ENCODE measurements around the gene MAP1LC3B.

MAP1LC3B gene

DNA sequence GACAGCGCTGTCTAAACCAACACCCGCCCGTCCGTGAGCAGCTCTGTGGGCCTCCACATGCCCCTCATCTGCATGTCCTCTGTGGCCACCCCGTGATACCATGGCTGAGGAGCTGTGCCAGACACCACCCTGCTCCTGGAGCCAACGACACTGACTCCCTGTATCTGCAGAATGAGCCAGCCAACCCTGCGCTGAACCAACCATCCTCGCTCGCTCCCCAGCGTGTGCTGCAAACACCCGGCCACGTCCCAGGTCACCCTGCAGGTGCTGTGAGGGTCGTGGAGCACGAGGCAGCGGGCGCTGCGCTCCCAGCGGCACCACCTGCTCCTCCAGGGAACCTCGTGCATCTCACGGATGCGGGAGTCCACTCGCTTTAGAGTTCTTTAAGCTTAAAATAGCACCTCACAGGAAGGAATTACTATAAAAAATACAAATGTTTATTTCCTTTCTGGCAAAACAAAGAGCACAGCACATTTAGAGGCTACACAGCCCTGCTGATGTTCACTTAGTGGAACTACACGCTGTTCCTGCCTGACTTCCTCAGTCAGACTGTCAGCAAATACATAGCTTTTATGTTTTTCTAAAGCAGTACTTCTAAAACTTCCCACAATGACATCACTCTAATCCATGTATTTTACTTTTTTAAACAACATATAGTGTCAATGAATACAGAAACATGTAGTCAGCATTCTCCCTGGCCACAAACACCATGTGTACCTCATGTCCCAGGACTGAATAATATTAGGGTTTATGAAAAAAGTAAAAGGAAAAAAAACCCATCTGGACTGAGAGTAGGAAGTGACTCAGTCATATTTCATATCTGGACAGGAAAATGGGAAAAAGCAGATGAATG lies 43.5 kb downstream of the MAP1LC3B start:
- no peak for DNase-seq

DNA sequence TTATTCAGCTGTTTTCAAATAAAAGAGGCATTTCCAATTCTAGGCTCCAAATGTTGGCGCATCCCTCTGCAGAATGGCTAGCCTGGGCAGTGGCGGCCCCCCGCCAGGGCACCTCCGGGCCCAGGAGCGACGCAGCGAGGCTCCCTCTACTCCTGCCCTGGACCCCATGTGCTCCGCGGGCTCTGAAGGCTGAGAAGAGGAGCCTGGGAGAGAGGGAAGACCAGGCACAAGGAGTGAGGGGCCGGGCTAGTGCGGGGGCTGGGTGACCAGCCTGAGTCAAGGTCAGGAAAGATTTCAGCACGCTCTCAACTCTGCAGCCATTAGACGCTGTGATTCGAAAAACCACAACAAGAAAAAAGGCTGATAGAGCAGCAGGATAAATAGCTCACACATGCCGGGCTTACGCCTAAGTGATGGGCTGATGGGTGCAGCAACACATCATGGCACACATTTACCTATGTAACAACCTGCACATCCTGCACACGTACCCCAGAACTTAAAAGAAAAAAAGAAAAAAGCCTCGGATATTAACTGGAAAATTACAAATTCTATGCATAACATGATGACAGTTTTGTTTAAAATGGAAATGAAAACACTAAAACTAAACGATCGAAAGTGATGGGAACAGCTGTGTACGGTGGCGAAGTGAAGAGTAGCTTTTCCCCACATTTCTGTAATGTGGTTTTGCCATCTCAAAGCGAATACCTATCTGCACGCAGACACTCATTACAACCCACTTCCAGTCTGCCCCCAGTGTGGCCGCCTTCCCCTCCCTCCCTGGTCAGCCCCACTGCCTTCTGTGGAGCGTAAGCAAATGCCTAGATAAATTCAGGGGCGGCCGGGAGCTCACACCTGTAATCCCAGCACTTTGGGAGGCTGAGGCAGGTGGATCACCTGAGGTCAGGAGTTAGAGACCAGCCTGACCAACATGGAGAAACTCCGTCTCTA lies 44.4 kb downstream of the MAP1LC3B start:
- DNase-seq = no peak

DNA sequence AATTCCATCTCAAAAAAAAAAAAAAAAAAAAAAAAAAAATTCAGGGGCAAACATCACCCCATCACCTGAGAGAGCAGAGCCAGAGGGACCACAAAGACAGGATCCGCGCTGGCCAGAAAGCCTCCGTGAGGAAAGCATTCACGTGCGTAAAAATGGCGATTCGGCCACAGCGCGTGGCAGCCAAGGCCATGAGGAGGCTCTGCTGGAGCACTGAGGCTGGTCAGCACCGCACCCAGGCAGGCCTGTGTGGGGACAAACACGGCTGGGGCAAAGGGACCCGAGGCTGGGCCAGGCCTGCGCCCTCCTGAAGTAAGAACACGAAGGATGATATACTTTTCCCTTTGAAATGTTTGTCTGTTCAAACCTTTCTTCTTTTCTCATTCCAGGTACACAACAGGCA lies 45.2 kb downstream of the MAP1LC3B start:
- DNase-seq = no peak

DNA sequence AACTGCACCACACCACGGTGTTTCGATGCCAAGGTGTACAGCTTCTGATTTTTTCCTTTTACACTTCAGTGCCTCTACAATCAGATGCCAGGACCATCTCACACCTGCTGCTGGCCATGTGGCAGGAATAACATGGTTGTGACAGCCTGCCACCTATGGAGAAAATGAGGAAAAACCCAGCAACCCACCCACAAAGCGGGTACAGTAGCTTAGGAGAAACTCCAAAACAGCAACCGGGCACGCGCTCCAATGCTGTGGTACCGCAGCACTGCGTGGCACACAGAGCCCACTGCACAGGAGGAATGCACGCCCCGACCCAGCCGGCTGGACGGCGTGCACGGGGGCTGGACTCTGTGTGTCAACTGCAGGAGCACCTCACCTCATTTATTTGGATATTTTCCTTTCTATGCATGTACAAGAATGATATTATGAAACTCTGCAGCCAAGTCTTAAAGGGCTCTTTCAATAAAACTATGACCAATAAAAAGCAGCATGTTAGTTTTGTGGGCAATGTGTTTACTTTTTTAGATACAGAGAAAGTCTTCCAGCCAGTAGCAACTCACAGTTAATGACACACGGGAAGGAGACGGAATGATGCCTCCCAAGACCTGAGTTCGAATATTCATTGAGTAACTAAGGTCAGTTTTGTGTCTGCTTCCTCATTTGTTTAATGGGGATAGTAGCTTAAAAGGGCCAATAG lies 45.9 kb downstream of the MAP1LC3B start:
- no peak for DNase-seq

DNA sequence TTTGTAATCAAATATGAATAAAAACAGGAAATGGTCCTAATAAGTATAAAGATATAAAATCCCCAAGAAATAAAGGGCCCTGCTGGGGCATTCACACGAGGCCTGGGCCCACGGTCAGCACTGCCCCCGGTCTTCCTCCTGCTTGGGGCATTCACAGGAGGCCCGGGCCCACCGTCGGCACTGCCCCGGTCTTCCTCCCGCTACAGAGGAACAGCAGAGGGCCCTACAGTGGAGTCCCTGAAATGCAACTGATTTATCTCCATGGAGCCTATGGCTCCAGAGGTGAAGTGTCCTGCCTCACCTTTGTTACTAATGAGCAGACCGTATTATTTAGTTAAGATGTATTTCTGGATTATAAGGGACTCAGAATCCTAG lies 46.5 kb downstream of the MAP1LC3B start:
- DNase-seq = no peak

DNA sequence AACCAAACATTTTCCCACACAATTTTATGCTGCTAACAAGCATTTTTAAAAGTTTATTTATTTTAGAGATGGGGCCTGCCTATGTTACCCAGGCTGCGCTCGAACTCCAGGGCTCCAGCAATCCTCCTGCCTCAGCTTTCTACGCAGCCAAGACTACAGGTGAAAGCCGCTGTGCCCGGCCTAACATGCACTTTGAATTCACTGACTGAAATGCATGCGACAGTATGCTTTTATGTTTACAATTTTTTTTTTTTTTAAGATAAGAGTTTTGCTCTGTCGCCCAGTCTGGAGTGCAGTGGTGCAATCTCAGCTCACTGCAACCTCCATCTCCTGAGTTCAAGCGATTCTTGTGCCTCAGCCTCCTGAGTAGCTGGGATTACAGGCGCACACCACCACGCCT lies 47.8 kb downstream of the MAP1LC3B start:
- no peak for DNase-seq

DNA sequence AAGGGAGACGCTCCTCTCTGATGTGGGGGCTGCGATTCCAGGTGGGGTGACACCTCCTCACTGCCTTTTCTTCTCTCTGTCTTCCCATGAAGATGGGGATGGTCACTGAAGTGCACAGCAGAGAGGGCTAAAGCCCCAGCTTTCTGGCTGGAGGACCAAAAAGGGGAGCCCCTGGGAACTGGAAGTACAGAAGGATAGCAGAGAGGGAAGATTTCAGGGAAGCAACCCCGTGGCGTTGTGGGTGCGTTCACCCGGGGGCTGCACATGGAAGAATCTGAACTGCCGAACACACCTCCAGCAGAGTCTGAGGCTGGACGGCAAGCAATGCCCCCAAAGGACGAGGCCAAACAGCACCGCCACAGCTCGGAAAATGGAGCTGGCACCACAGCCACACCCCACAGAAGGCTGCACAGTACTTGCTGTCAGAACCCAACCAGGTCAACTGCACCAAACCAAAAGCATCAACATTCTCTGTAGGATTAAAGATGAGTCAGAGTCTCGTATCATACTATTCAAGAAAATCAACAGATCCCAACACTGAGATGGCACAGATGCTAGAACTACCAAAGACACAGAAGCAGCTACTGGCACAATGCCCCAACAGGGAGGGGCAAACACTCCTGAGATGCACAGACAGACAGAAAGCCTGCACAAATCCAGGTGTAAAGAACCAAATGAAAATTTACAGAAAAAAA lies 49.9 kb downstream of the MAP1LC3B start:
- DNase-seq = no peak

DNA sequence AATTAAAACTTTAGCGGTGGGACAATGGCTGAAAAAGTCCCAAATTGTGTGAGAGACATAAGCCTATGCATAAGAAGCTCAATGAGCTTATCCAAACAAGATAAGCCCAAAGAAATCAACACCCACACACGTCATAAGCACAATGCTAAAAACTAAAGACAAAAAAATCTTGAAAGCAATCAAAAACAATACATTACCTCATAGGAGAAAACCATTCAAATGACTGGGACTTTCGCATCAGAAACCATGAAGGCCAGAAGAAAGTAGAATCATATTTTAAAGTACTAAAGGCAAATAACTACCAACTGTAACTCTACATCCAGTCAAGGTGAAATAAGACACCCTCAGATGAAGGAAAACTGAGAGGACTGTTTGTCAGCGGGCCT lies 50.4 kb downstream of the MAP1LC3B start:
- no peak for DNase-seq

DNA sequence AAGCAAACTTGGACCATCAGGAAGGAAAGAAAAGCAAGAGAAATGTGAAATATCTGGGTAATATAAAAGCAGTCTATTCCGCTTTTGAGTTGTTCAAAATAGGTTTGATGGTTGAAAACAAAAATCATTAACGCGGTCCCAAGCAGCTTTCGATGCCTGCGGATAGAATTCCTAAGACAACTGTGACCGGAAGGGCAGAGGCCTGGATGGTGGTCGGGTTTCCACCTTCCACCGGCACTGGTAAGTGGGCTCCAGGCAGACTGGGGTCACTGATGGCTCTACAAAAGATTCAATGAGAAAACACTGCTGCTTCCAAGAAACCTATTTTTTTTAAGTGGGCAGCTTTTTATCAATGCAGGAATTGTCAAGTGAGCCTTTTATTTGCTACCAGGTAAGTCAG lies 50.9 kb downstream of the MAP1LC3B start:
- no peak for DNase-seq

DNA sequence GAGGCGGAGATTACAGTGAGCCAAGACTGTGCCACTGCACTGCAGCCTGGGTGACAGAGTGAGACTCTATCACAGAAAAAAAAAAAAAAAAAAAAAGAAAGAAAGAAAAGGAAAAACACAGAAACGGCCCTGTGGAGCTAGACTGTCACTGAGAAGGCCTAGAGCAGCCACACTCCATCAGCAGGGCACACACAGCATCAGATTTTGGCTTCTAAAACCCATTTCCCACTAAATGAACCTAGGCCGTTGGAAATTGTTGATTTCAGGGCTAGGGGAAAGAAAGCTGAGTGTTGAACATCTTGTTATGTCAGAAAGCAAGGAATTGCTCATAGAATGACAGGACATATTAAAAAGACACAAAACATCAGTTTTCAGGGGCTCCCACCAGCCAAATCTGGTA lies 51.8 kb downstream of the MAP1LC3B start:
- DNase-seq = no peak

DNA sequence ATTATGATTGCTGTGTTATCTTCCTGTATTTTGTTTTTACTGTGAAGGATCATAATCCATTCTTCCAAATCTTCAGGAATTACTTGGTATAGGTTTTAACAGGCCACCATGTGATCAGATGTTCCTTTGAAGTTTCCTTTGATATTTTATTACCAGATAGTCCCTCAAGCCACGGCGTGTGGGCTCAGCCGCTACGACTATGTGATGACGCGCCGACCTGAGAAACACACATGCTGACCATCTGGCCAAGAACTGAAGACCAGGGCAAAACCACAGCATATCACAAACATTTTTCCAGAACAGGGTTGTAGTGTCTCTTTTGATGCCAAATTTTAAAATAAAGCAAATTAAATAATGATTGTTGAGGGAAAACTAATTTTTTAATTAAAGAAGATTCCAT lies 53.4 kb downstream of the MAP1LC3B start:
- no peak for DNase-seq

DNA sequence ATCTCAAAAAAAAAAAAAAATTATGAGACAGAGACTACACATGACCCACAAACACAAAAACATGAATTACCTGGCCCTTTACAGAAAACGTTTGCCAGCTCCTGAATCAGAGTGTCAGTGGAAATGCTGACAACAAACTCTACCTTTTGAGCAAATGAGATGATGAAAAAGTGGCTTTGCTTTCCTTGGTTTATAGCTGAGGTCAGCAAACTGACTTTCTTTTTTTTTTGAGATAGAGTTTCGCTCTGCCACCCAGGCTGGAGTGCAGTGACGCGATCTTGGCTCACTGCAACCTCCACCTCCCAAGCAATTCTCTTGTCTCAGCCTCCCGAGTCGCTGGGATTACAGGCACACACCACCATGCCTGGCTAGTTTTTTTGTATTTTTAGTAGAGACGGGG lies 54.3 kb downstream of the MAP1LC3B start:
- no peak for DNase-seq

DNA sequence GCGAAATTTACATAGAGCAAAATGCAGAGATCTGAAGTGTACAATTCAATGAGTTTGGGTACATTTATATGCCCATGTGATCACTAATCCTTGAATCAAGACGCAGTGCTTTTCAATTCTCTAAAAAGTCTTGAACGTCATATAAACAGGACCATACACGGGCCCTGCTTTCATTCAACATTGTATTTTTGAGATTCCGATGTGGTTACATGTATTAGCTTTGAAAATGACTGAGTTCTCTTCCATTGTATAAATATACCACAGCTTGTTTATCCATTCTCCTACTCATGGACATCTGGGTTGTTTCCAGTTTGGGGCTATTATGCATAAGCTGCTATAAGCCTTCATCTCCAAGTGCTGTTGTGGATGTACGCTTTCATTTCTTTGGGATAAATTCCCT lies 55.2 kb downstream of the MAP1LC3B start:
- DNase-seq = no peak

DNA sequence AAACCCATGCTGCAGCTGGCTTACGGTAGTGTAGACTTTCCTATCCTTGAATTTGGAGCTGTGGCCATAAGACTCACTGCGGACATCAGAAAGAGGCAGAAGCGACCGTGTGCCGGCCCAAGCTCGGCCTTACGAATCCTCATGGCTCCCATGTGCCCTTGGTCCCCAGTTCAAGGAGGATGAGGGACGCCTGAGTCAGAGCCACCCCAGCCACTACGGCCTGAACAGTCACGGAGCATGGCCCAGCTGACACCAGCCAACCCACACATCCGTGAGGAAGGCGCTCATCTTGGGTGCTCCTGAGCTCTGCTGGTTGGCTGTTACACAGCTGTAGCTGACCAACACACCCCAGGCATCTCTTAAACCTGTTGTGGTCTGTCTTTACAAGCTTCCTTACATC lies 56.7 kb downstream of the MAP1LC3B start:
- no peak for DNase-seq

DNA sequence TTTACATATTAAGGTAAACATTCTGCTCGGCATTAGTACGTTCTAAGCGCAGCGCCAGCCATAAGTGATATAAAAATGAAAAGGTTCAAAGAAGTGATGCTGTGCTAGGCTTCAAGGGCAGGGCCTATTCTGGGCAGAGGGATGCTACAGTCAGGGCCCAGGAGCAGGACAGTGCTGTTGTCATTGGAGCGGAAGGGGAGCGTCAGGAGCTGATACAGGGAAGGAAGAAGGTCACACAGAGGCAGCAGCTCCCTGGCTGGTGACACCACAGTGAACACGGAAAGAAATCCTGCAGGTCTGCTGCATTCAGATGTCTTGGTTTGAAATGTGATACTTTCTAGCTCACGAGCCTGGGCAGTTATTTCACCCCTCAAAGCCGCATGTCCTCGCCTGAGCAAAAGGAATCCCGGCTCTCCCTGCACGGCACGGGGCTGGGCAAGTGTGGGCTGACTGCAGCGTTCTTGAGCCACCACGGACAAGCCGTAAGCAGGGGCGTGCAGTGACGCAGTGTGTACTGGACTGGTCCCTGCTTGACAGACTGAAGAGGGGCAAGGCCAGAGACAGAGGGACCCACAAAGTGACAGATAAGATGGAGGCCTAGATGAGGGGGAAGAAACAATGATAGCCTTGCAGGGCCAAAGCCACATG lies 59.6 kb downstream of the MAP1LC3B start:
- DNase-seq = no peak

DNA sequence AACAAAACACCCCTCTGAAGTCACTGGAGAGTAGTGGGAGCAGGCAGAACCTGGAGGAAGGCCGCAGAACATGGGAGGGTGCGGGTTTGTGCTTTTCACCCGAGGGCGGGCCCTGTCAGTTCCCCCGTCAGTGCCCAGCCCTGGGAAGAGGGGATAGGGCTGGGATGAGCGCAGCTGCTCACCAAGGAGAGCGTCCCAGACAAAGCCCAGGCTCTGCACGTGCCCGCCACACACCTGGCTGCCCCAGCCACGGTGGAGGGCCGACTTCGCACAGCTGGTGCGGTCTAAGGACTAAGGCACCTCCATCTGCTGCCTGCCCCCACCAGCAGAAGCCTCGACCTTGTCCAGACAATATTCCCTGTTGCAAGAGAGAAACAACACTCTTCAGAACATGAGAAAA lies 61.2 kb downstream of the MAP1LC3B start:
- no peak for DNase-seq
